GM18517 (cell line): ENCODE measurements around the gene RYR1.
A peak's percentile ranks its signal among the peaks of the same experiment; 100 is the strongest.
"Not testable (repeated sequence)": the region's sequence is repeated elsewhere in the genome, so short reads cannot be mapped to it uniquely, and the experiment has no call there.

Experiments
- ATAC-seq: cut with Tn5 transposase; IDR thresholded peaks from one replicate; pipeline ENCODE4 v1.9.1; 2021; ENCODE audit warnings: mild to moderate bottlenecking, moderate library complexity; ENCODE audit not compliant: unreplicated experiment

The RYR1 gene

GRCh38 chr19:38399537-38399936 is 34.0 kb upstream of the RYR1 start:
- ATAC-seq = no peak

- ATAC-seq = no peak
Observed at GRCh38 chr19:38400361-38400760, 33.1 kb upstream of the RYR1 start.

- no peak for ATAC-seq
Observed at GRCh38 chr19:38401148-38401547, 32.3 kb upstream of the RYR1 start.

- no peak for ATAC-seq
Observed at GRCh38 chr19:38402623-38402966, 30.9 kb upstream of the RYR1 start.

GRCh38 chr19:38402967-38403674 is 30.4 kb upstream of the RYR1 start, which contains the start of gene FAM98C:
FAM98C (plus strand) TSS chr19:38403093; CDS start chr19:38403154, 61 bp downstream.
- ATAC-seq = peak; percentile 87

- no peak for ATAC-seq
Observed at GRCh38 chr19:38404858-38405257, 28.6 kb upstream of the RYR1 start.

- ATAC-seq = no peak
Observed at GRCh38 chr19:38405276-38405675, 28.2 kb upstream of the RYR1 start.

GRCh38 chr19:38409631-38410133 is 23.8 kb upstream of the RYR1 start:
- ATAC-seq = no peak

- not testable (repeated sequence) for ATAC-seq
Observed at GRCh38 chr19:38410407-38410806, 23.1 kb upstream of the RYR1 start.

- ATAC-seq = no peak
Observed at GRCh38 chr19:38411041-38411712, 22.3 kb upstream of the RYR1 start.

- not testable (repeated sequence) for ATAC-seq
Observed at GRCh38 chr19:38411898-38412297, 21.6 kb upstream of the RYR1 start.

GRCh38 chr19:38412491-38412890 is 21.0 kb upstream of the RYR1 start:
- ATAC-seq = no peak

- no peak for ATAC-seq
Observed at GRCh38 chr19:38412961-38413360, 20.5 kb upstream of the RYR1 start.

GRCh38 chr19:38413416-38413815 is 20.1 kb upstream of the RYR1 start:
- no peak for ATAC-seq

GRCh38 chr19:38417146-38417543 is 16.3 kb upstream of the RYR1 start:
- ATAC-seq = no peak

- no peak for ATAC-seq
Observed at GRCh38 chr19:38417544-38418506, 15.7 kb upstream of the RYR1 start.

- no peak for ATAC-seq
Observed at GRCh38 chr19:38420935-38421334, 12.6 kb upstream of the RYR1 start.

GRCh38 chr19:38421856-38422255 is 11.6 kb upstream of the RYR1 start:
- no peak for ATAC-seq

GRCh38 chr19:38422438-38422837 is 11.1 kb upstream of the RYR1 start:
- no peak for ATAC-seq

GRCh38 chr19:38424272-38424671 is 9.2 kb upstream of the RYR1 start:
- no peak for ATAC-seq

GRCh38 chr19:38425222-38425809 is 8.2 kb upstream of the RYR1 start:
- no peak for ATAC-seq
